OCI-LY7 (cell line): ENCODE data around the gene KAT2A. TPM values are rescaled to one million over a fixed set of nuclear protein-coding genes. Genes with fewer than 3 reads are reported as not detected.
A peak's percentile ranks its signal among the peaks of the same experiment; 100 is the strongest.

ENCODE experiments used
- BruUV-seq: library from RNA; stranded (reverse); fragments of 400-500 nt; replicated peaks from 2 replicates; lab custom pipeline; 2021; lab: Mats Ljungman, UMichigan
- CTCF ChIA-PET: fragments of 300-600 bp; sonication (Branson Sonifier 250); formaldehyde crosslinking; loops from one replicate; lab custom pipeline; 2022; ENCODE audit warnings: antibody characterized with exemption; ENCODE audit not compliant: unreplicated experiment; lab: Charles Lee
- POLR2A ChIA-PET: fragments of 300-600 bp; sonication (Branson Sonifier 250); formaldehyde crosslinking; loops from one replicate; lab custom pipeline; 2022; ENCODE audit warnings: antibody characterized with exemption; lab: Charles Lee
- DNase-seq: peaks from one replicate; pipeline ENCODE4 v3.0.0-alpha.2; 2015; ENCODE audit warnings: low spot score
- H2AFZ ChIP-seq: fragments of 200-600 bp; sonication (generic), shearing (Covaris generic); 2 replicates; pipeline ENCODE4 v1.6.1; 2014; ENCODE audit warnings: mild to moderate bottlenecking, antibody characterized with exemption, low read length, moderate library complexity
- H3K27ac ChIP-seq: fragments of 200-600 bp; sonication (generic); 2 replicates; pipeline ENCODE4 v1.5.1; 2014; ENCODE audit warnings: mixed run types, low read depth, mild to moderate bottlenecking, moderate library complexity, low read length, inconsistent platforms; ENCODE audit not compliant: poor library complexity, severe bottlenecking
- H3K36me3 ChIP-seq: fragments of 200-600 bp; sonication (generic); 2 replicates; pipeline ENCODE4 v1.6.1; 2014; ENCODE audit warnings: mild to moderate bottlenecking, antibody characterized with exemption, low read length, moderate library complexity, mixed read lengths; ENCODE audit not compliant: insufficient read depth
- H3K4me1 ChIP-seq: fragments of 200-600 bp; sonication (generic); 2 replicates; pipeline ENCODE4 v1.5.1; 2014; ENCODE audit warnings: mild to moderate bottlenecking, low read length; ENCODE audit not compliant: insufficient read depth, poor library complexity, severe bottlenecking
- H3K4me2 ChIP-seq: fragments of 200-600 bp; sonication (generic); 2 replicates; pipeline ENCODE4 v1.6.1; 2014; ENCODE audit warnings: mild to moderate bottlenecking, low read length
- H3K4me3 ChIP-seq: fragments of 200-600 bp; sonication (generic); 2 replicates; pipeline ENCODE4 v1.5.1; 2014; ENCODE audit warnings: mild to moderate bottlenecking, low read depth, low read length; ENCODE audit not compliant: poor library complexity, severe bottlenecking
- H3K79me2 ChIP-seq: fragments of 200-600 bp; sonication (generic); 2 replicates; pipeline ENCODE4 v1.6.1; 2016; ENCODE audit warnings: low read depth, mild to moderate bottlenecking, low read length, moderate library complexity, mixed read lengths; ENCODE audit not compliant: insufficient read depth
- H3K9me2 ChIP-seq: fragments of 200-600 bp; sonication (generic); 2 replicates; pipeline ENCODE4 v1.6.1; 2016; ENCODE audit warnings: mild to moderate bottlenecking, low read length, mixed read lengths; ENCODE audit not compliant: insufficient read depth
- H3K9me3 ChIP-seq: fragments of 200-600 bp; sonication (generic); 2 replicates; pipeline ENCODE4 v1.6.1; 2014; ENCODE audit warnings: mild to moderate bottlenecking, mixed run types, low read length, mixed read lengths
- H4K20me1 ChIP-seq: fragments of 200-600 bp; sonication (generic); 2 replicates; pipeline ENCODE4 v1.6.1; 2014; ENCODE audit warnings: mild to moderate bottlenecking, antibody characterized with exemption, low read length, moderate library complexity, mixed read lengths; ENCODE audit not compliant: insufficient read depth
- CTCF ChIP-seq: fragments of 200-600 bp; sonication (generic); conservative IDR thresholded peaks from 2 replicates; pipeline ENCODE4 v1.5.1; 2014; ENCODE audit warnings: mild to moderate bottlenecking, antibody characterized with exemption, low read length, moderate library complexity, mixed read lengths
- EZH2phosphoT487 ChIP-seq: fragments of 200-600 bp; sonication (generic); IDR thresholded peaks from 2 replicates; pipeline ENCODE4 v1.6.1; 2018; ENCODE audit warnings: low read depth, borderline replicate concordance, mild to moderate bottlenecking, mixed run types, antibody characterized with exemption, low read length, moderate library complexity, mixed read lengths
- intact Hi-C: fragments of 100-400 bp; cut with micrococcal nuclease; formaldehyde crosslinking; loops from one replicate; pipeline ENCODE4 v1.10.0; 2022; ENCODE audit not compliant: unreplicated experiment
- total RNA-seq, 2 experiments: library from RNA; depleted of rRNA in 1 of 2; stranded (reverse); fragments of >200 nt in 1 of 2; shearing (Covaris generic) in 1 of 2; gene quantifications; 2 replicates each; pipeline ENCODE4 v1.2.3, GENCODE V29; 2014 to 2022

Gene KAT2A
- total RNA-seq, 2 experiments from 2014 or later: 73.0 to 89.8 TPM

DNA sequence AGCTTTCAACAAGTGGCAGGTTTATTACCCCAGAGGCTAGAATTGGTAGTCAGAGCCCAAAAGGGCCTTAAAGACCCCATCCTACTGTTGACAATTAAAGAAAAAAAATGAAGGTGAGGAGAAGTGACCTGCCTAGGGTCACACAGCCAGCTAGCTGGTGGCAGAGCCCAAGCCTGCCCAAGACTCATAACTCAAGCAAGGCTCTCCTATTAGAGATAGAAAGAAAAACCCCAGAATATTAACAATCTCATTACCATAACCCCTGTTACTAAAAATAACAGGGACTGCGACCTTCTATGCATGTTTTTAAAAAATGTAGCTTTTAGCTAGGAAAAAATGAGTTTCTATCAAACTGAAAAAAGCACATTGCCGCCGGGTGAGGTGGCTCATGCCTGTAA lies 15.5 kb upstream of the KAT2A start:
- DNase-seq: no peak
- peaks cover 70% of the 10 kb centered on the region for H3K79me2 ChIP-seq
- 0 out of 2 replicates have a peak, but pooled peaks cover 5% of the 10 kb centered on the region for H4K20me1 ChIP-seq
- H3K4me2 ChIP-seq: peak overlapping the region; percentile 62
- peak overlapping the region; percentile 35 for H3K4me3 ChIP-seq
- CTCF ChIA-PET: no interaction called here
- no peaks in the 10 kb centered on the region for H3K9me2 ChIP-seq
- intact Hi-C loops: no loop called here
- H3K36me3 ChIP-seq: peaks cover 51% of the 10 kb centered on the region
- POLR2A ChIA-PET: interaction anchor here (0.6 to 1.2 kb wide), 3 partner anchors 13 to 254 kb away, joined by 3 to 5 read pairs (median 3); no protein-coding TSS in a partner anchor
- no TSS peak for BruUV-seq
- peak overlapping the region; percentile 94 for H3K27ac ChIP-seq
- TF ChIP-seq EZH2phosphoT487 (no peak), CTCF (no peak)
- peaks cover 61% of the 10 kb centered on the region for H3K4me1 ChIP-seq
- no peak overlapping the region for H2AFZ ChIP-seq
- no peaks in the 10 kb centered on the region for H3K9me3 ChIP-seq

GRCh38 chr17:42135664-42136653 lies 14.8 kb upstream of the KAT2A start:
- no TSS peak for BruUV-seq
- no peaks in the 10 kb centered on the region for H3K9me3 ChIP-seq
- no peaks in the 10 kb centered on the region for H3K9me2 ChIP-seq
- H3K4me2 ChIP-seq: peak overlapping the region; percentile 62
- H3K27ac ChIP-seq: peak overlapping the region; percentile 94
- 0 out of 2 replicates have a peak, but pooled peaks cover 5% of the 10 kb centered on the region for H4K20me1 ChIP-seq
- peaks cover 70% of the 10 kb centered on the region for H3K79me2 ChIP-seq
- H3K4me1 ChIP-seq: peaks cover 64% of the 10 kb centered on the region
- ChIA-PET CTCF (interaction anchor here (0.6 kb wide), 1 partner anchor 20 kb away, joined by 3 read pairs; no protein-coding TSS in a partner anchor), POLR2A (interaction anchor here (1.0 kb wide), 2 partner anchors 17 to 21 kb away, joined by 3 to 4 read pairs; no protein-coding TSS in a partner anchor)
- TF ChIP-seq EZH2phosphoT487 (no peak), CTCF (no peak)
- intact Hi-C loops: no loop called here
- H3K36me3 ChIP-seq: peaks cover 50% of the 10 kb centered on the region
- peak overlapping the region; percentile 35 for H3K4me3 ChIP-seq
- no peak overlapping the region for H2AFZ ChIP-seq
- DNase-seq: peak; percentile 71
